GM12801 (cell line): ENCODE results near the gene KITLG.

Experiments used
- CTCF ChIP-seq: IDR thresholded peaks from one replicate; pipeline ENCODE4 v1.5.1; 2011; ENCODE audit warnings: control low read depth; ENCODE audit not compliant: insufficient read length; ENCODE audit errors: extremely low read depth

The KITLG gene

GRCh38 chr12:88617352-88617751 is 37.1 kb upstream of the KITLG start:
- no peak for TF ChIP-seq CTCF

- no peak for TF ChIP-seq CTCF
Measured at GRCh38 chr12:88615490-88615889, 35.2 kb upstream of the KITLG start.

GRCh38 chr12:88604646-88605045 is 24.4 kb upstream of the KITLG start:
- no peak for TF ChIP-seq CTCF

- TF ChIP-seq CTCF = no peak
Measured at GRCh38 chr12:88600272-88600671, 20.0 kb upstream of the KITLG start.

- TF ChIP-seq CTCF = no peak
Measured at GRCh38 chr12:88597365-88597764, 17.1 kb upstream of the KITLG start.

GRCh38 chr12:88595697-88596096 is 15.4 kb upstream of the KITLG start:
- no peak for TF ChIP-seq CTCF

GRCh38 chr12:88594780-88595179 is 14.5 kb upstream of the KITLG start:
- TF ChIP-seq CTCF = no peak

- TF ChIP-seq CTCF = no peak
Measured at GRCh38 chr12:88591343-88591742, 11.1 kb upstream of the KITLG start.
